Osteocyte (in vitro differentiated cells): ENCODE results near the gene NDUFS2. TPM values are rescaled to one million over a fixed set of nuclear protein-coding genes. Genes with fewer than 3 reads are reported as not detected.

Experiments used
- DNase-seq: peaks from one replicate; pipeline ENCODE4 v3.0.0; 2021; ENCODE audit warnings: mixed read lengths; ENCODE audit not compliant: unreplicated experiment; ENCODE audit errors: extremely low spot score
- H3K27ac Mint-ChIP-seq: one replicate; pipeline ENCODE4 v1.8.0; 2021; ENCODE audit warnings: mild to moderate bottlenecking, mixed read lengths; ENCODE audit not compliant: unreplicated experiment
- H3K27me3 Mint-ChIP-seq: one replicate; pipeline ENCODE4 v1.8.0; 2021; ENCODE audit warnings: mixed read lengths; ENCODE audit not compliant: unreplicated experiment
- H3K36me3 Mint-ChIP-seq: one replicate; pipeline ENCODE4 v1.8.0; 2021; ENCODE audit warnings: mixed read lengths; ENCODE audit not compliant: unreplicated experiment
- H3K4me1 Mint-ChIP-seq: one replicate; pipeline ENCODE4 v1.8.0; 2021; ENCODE audit warnings: mixed read lengths; ENCODE audit not compliant: unreplicated experiment
- H3K4me3 Mint-ChIP-seq: one replicate; pipeline ENCODE4 v1.8.0; 2021; ENCODE audit warnings: mild to moderate bottlenecking, moderate library complexity, mixed read lengths; ENCODE audit not compliant: unreplicated experiment
- H3K9me3 Mint-ChIP-seq: one replicate; pipeline ENCODE4 v1.8.0; 2021; ENCODE audit warnings: mixed read lengths; ENCODE audit not compliant: unreplicated experiment
- total RNA-seq: library from RNA; stranded (reverse); gene quantifications from 2 replicates; pipeline ENCODE4 v1.2.1, GENCODE V29; 2021
- TF ChIP-seq, protein P1 (sequence below): fragments of 200-600 bp; sonication (generic); IDR thresholded peaks from 2 replicates; pipeline ENCODE4 v1.5.0; 2021; ENCODE audit warnings: antibody characterized with exemption, mild to moderate bottlenecking, moderate library complexity

Gene NDUFS2
- total RNA-seq, 1 donor from 2014 or later = 82.5 TPM

GRCh38 chr1:161198194-161198896 is 3.8 kb upstream of the NDUFS2 start:
- Mint-ChIP-seq H3K9me3 (no peaks in the 10 kb centered on the region), H3K4me1 (peaks cover 61% of the 10 kb centered on the region), H3K27ac (peak overlapping the region; percentile 86), H3K4me3 (peak overlapping the region; percentile 65), H3K27me3 (no peaks in the 10 kb centered on the region), H3K36me3 (no peaks in the 10 kb centered on the region)
- DNase-seq = peak; percentile 91
- TF ChIP-seq, protein P1, sequence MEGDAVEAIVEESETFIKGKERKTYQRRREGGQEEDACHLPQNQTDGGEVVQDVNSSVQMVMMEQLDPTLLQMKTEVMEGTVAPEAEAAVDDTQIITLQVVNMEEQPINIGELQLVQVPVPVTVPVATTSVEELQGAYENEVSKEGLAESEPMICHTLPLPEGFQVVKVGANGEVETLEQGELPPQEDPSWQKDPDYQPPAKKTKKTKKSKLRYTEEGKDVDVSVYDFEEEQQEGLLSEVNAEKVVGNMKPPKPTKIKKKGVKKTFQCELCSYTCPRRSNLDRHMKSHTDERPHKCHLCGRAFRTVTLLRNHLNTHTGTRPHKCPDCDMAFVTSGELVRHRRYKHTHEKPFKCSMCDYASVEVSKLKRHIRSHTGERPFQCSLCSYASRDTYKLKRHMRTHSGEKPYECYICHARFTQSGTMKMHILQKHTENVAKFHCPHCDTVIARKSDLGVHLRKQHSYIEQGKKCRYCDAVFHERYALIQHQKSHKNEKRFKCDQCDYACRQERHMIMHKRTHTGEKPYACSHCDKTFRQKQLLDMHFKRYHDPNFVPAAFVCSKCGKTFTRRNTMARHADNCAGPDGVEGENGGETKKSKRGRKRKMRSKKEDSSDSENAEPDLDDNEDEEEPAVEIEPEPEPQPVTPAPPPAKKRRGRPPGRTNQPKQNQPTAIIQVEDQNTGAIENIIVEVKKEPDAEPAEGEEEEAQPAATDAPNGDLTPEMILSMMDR = peak; percentile 35

- TF ChIP-seq, protein P1 = no peak
- no peak for DNase-seq
- no peaks in the 10 kb centered on the region for H3K9me3 Mint-ChIP-seq
- no peaks in the 10 kb centered on the region for H3K27me3 Mint-ChIP-seq
- H3K4me3 Mint-ChIP-seq = peak within 1 kb of the TSS; percentile 65
- peaks cover 66% of the 10 kb centered on the region for H3K4me1 Mint-ChIP-seq
- H3K36me3 Mint-ChIP-seq = peaks cover 2% of the 10 kb centered on the region
- H3K27ac Mint-ChIP-seq = peak within 1 kb of the TSS; percentile 86
These were observed 3.2 kb upstream of the NDUFS2 start, which contains the start of gene ADAMTS4 for GRCh38 chr1:161198897-161199431. Gene ADAMTS4, minus strand, starts transcription at chr1:161199054. Its CDS starts 427 bp downstream, at chr1:161198627.

DNA sequence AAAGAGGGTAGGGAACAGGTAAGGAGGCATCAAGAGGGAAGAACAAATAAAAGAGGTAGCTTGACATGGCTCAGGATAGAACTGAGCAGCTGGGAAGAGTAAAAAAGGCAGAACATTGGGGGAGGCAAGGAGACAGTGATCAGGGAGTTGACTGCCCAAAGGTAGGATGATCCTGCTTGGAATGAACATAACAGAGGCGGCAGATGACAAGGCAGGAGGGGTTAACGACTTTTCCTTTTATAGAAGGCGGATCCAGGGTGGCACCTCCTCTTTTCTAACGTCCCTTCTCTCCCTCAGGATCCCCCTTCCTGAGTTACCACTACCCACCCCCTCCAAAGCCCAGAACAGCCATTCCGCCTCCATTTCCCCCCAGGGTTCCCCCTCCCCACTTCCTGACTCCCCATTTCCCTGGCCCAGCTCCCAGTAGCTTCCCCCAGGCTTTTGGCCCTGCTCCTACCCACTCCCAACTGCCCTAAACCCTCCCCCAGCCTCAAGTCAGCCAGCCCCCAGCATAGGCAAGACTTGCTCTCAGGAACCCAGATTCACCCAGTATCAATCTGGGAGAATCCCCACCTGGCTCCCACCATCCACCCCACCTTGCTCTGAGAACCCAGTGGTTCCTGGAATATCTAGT is 2.5 kb upstream of the NDUFS2 start:
- Mint-ChIP-seq H3K4me1 (peaks cover 72% of the 10 kb centered on the region), H3K9me3 (no peaks in the 10 kb centered on the region), H3K27me3 (no peaks in the 10 kb centered on the region), H3K27ac (peak overlapping the region; percentile 86), H3K36me3 (peaks cover 8% of the 10 kb centered on the region), H3K4me3 (no peak overlapping the region)
- TF ChIP-seq, protein P1 = no peak
- DNase-seq = no peak

- TF ChIP-seq, protein P1 = no peak
- Mint-ChIP-seq H3K27ac (peak overlapping the region; percentile 96), H3K9me3 (no peaks in the 10 kb centered on the region), H3K36me3 (peaks cover 11% of the 10 kb centered on the region), H3K4me3 (no peak overlapping the region), H3K4me1 (peaks cover 74% of the 10 kb centered on the region), H3K27me3 (no peaks in the 10 kb centered on the region)
- DNase-seq = no peak
These were observed 1.7 kb upstream of the NDUFS2 start for GRCh38 chr1:161200421-161200991.
